ENCODE data around the gene ATF6B.
"Not testable (repeated sequence)": the region's sequence is repeated elsewhere in the genome, so short reads cannot be mapped to it uniquely, and the experiment has no call there.

Gene ATF6B

DNA sequence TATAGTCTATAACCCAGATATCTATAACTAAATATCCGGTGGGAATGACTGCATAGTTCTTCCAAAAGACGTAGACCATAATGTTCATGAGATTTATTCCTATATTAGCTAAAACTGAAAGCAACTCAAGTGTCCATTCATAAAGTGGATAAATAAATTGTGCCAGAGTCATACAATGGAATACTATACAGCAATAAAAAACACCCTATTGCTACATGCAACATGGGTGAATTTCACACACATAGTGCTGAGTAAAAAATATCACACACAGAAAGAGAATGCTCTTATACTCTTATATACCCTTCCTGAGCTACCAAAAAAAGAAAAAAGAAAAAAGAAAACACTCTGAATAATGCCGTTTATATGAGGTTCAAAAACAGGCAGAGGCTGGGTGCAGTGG is 25.8 kb downstream of the ATF6B start:
- no peaks in the 10 kb centered on the region for H3K36me3 ChIP-seq (replicated peaks)
- in situ Hi-C loops (cut with HindIII; ENCODE audit: low pct_ligation_motif_present, low sequenced_read_pairs), result no loop called here
- no peak for DNase-seq
- peaks cover 10% of the 10 kb centered on the region for H3K27me3 ChIP-seq (replicated peaks)
- TF ChIP-seq CTCF (IDR thresholded peaks at IDR 0.05; ENCODE audit: low read depth, low read length, missing control alignments), result no peak
- H3K4me3 ChIP-seq (ENCODE audit: low read depth, low read length), result no peak overlapping the region
- H3K27ac ChIP-seq, result no peak overlapping the region

- in situ Hi-C loops (cut with HindIII; ENCODE audit: low pct_ligation_motif_present, low sequenced_read_pairs), result not testable (repeated sequence)
Observed at GRCh38 chr6:32100251-32100650, 27.8 kb downstream of the ATF6B start.

DNA sequence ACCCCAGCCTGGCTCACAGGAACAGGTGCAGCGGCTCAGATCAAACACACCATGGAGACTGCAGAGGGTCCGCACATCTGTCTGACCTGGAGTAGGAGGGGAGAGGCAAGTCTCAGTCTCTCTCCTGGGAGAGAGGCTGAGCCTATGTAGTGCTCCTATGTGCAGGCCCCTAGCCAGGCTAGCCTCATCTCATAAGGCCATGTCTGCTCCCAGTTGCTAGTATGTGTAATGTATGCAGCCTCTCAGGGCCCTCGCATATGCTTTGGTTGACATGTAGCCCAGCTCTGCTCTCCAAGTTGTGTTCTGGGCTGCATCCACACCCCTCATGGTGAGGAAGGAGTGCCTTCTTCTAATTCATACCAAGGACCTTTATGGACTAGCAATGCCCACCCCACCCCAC is 30.7 kb downstream of the ATF6B start:
- H3K27ac ChIP-seq, result no peak overlapping the region
- peaks cover 39% of the 10 kb centered on the region for H3K27me3 ChIP-seq (replicated peaks)
- in situ Hi-C loops (cut with HindIII; ENCODE audit: low pct_ligation_motif_present, low sequenced_read_pairs), result no loop called here
- no peak overlapping the region for H3K4me3 ChIP-seq (ENCODE audit: low read depth, low read length)
- DNase-seq, result no peak
- no peaks in the 10 kb centered on the region for H3K36me3 ChIP-seq (replicated peaks)
- TF ChIP-seq CTCF (IDR thresholded peaks at IDR 0.05; ENCODE audit: low read depth, low read length, missing control alignments), result no peak

More at GRCh38 chr6:32100251-32100650, 27.8 kb downstream of the ATF6B start:
- DNase-seq; H3K27ac ChIP-seq; H3K4me3 ChIP-seq (ENCODE audit: low read depth, low read length); H3K36me3 ChIP-seq (replicated peaks): not testable (repeated sequence)
- peaks cover 30% of the 10 kb centered on the region for H3K27me3 ChIP-seq (replicated peaks)

DNA sequence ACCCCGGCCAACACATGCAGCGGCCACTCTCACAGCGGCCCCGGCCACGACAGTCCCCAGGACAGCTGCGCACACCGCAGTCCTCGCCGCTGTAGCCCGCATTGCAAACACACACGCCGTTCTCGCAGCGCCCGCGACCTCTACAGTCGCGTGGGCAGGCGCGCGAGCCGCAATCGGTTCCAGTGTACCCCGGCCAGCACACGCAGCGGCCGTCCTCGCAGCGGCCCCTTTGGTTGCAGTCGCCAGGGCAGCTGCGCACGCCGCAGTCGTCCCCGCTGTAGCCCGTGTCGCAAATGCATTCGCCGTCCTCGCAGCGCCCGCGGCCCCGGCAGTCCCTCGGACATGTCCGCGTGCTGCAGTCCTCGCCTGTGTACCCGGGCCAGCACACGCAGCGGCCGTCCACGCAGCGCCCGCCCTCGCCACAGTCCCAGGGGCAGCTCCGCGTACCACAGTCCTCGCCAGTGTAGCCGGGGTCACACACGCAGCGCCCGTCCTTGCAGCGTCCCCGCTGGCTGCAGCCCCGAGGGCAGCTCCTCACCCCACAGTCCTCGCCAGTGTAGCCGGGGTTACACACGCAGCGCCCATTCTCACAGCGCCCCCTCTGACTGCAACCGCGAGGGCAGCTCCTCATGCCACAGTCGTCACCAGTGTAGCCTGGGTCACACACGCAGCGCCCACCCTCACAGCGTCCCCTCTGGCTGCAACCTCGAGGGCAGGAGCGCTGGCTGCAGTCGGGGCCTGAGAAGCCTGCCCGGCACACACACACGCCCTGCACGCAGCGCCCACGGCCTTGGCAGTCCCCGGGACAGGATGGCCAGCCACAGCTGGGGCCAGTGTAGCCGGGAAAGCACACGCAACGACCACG is 31.4 kb downstream of the ATF6B start:
- in situ Hi-C loops (cut with HindIII; ENCODE audit: low pct_ligation_motif_present, low sequenced_read_pairs), result no loop called here
- H3K4me3 ChIP-seq (ENCODE audit: low read depth, low read length), result no peak overlapping the region
- H3K27ac ChIP-seq, result no peak overlapping the region
- H3K36me3 ChIP-seq (replicated peaks), result no peaks in the 10 kb centered on the region
- peaks cover 43% of the 10 kb centered on the region for H3K27me3 ChIP-seq (replicated peaks)
- DNase-seq, result no peak
- TF ChIP-seq CTCF (IDR thresholded peaks at IDR 0.05; ENCODE audit: low read depth, low read length, missing control alignments), result peak; percentile 26

GRCh38 chr6:32096087-32096393 is 32.0 kb downstream of the ATF6B start:
- H3K4me3 ChIP-seq (ENCODE audit: low read depth, low read length), result no peak overlapping the region
- no peak for DNase-seq
- TF ChIP-seq CTCF (IDR thresholded peaks at IDR 0.05; ENCODE audit: low read depth, low read length, missing control alignments), result no peak
- H3K27me3 ChIP-seq (replicated peaks), result peaks cover 47% of the 10 kb centered on the region
- H3K36me3 ChIP-seq (replicated peaks), result no peaks in the 10 kb centered on the region
- no peak overlapping the region for H3K27ac ChIP-seq
- in situ Hi-C loops (cut with HindIII; ENCODE audit: low pct_ligation_motif_present, low sequenced_read_pairs), result no loop called here

DNA sequence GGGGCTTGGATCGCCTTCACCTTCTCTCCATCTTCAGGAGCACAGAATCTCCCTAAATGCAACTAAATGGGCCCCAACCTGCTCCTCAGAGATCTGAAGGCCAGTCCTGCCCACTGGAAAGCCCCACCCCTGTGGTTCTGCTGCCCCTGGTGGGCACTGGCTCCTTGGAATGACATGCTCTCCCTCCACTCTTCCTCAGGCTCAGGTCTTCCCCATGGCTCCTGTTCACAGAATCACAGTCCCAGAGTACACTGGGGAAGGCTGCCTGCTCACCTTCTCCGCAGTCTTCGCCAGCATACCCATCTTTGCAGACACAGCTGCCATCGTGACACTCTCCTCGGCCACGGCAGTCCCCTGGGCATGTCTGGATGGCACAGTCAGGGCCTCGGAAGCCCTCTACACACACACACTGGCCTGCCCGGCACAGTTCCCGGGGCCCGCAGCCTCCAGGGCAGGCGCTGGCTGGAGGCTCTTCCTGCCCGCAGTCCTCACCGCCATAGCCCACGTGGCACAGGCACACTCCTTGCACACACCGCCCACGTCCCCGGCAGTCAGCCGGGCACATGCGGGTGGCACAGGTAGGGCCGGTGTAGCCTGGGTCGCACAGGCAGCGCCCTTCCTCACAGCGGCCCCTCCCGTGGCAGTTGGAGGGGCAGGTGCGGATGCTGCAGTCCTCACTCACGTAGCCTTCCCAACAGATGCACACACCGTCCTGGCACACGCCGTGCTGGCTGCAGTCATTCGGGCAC is 32.5 kb downstream of the ATF6B start:
- peaks cover 52% of the 10 kb centered on the region for H3K27me3 ChIP-seq (replicated peaks)
- no peak overlapping the region for H3K27ac ChIP-seq
- TF ChIP-seq CTCF (IDR thresholded peaks at IDR 0.05; ENCODE audit: low read depth, low read length, missing control alignments), result peak; percentile 33
- H3K4me3 ChIP-seq (ENCODE audit: low read depth, low read length), result no peak overlapping the region
- in situ Hi-C loops (cut with HindIII; ENCODE audit: low pct_ligation_motif_present, low sequenced_read_pairs), result no loop called here
- no peaks in the 10 kb centered on the region for H3K36me3 ChIP-seq (replicated peaks)
- no peak for DNase-seq

Measured in brain microvascular endothelial cell (primary cell).